ENCODE results near the gene SKP2. TPM values are rescaled to one million over a fixed set of nuclear protein-coding genes. Genes with fewer than 3 reads are reported as not detected.

Gene SKP2
- total RNA-seq, 2 donors from 2014 or later: 20.2 to 54.6 TPM

GRCh38 chr5:36209664-36210063 lies 57.8 kb downstream of the SKP2 start:
- no peak overlapping the region for H3K9ac ChIP-seq (ENCODE audit: low read depth in 2 of 2, low read length in 2 of 2)
- DNase-seq: no peak
- H3K36me3 ChIP-seq: no peaks in the 10 kb centered on the region
- H3K4me3 ChIP-seq: no peak overlapping the region
- no peak for TF ChIP-seq CTCF (IDR thresholded peaks at IDR 0.05)
- H3K27me3 ChIP-seq: no peaks in the 10 kb centered on the region
- intact Hi-C loops (cut with DNase I): no loop called here
- H3K9me3 ChIP-seq: no peaks in the 10 kb centered on the region
- H3K4me1 ChIP-seq: no peaks in the 10 kb centered on the region
- H3K27ac ChIP-seq: no peak overlapping the region

DNA sequence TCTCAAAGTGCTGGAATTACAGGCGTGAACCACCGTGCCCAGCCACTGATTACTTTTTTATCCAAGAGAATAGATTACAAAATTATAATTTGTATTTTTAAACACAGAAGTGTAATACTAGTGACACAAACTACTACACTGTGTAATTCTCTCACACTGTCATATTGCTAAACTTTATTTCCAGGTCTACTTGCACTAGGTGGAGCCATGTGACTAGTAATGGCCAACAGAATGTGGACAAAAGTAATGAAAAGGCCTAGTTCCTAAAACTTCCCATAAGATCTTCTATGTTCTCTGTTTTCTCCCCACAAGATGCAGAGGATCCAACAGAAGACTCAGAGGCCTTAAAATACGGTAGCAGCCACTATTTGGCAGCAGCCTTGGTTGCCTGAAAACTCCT lies 62.5 kb downstream of the SKP2 start:
- Histone ChIP-seq H3K27ac (no peak overlapping the region), H3K4me1 (no peaks in the 10 kb centered on the region), H3K4me3 (no peak overlapping the region), H3K9ac (ENCODE audit: low read depth in 2 of 2, low read length in 2 of 2) (no peak overlapping the region), H3K36me3 (no peaks in the 10 kb centered on the region), H3K9me3 (no peaks in the 10 kb centered on the region), H3K27me3 (no peaks in the 10 kb centered on the region)
- DNase-seq: no peak
- no peak for TF ChIP-seq CTCF (IDR thresholded peaks at IDR 0.05)
- intact Hi-C loops (cut with DNase I): no loop called here

- Histone ChIP-seq H3K36me3 (no peaks in the 10 kb centered on the region), H3K4me3 (no peak overlapping the region), H3K9me3 (no peaks in the 10 kb centered on the region), H3K27ac (no peak overlapping the region), H3K4me1 (no peaks in the 10 kb centered on the region), H3K27me3 (no peaks in the 10 kb centered on the region), H3K9ac (ENCODE audit: low read depth in 2 of 2, low read length in 2 of 2) (no peak overlapping the region)
- DNase-seq: no peak
- intact Hi-C loops (cut with DNase I): no loop called here
- TF ChIP-seq CTCF (IDR thresholded peaks at IDR 0.05): no peak
These were observed 64.0 kb downstream of the SKP2 start for GRCh38 chr5:36215910-36216309.

- no peaks in the 10 kb centered on the region for H3K36me3 ChIP-seq
- no peak for TF ChIP-seq CTCF (IDR thresholded peaks at IDR 0.05)
- no peak overlapping the region for H3K27ac ChIP-seq
These were observed 65.7 kb downstream of the SKP2 start for GRCh38 chr5:36217567-36217966.

DNA sequence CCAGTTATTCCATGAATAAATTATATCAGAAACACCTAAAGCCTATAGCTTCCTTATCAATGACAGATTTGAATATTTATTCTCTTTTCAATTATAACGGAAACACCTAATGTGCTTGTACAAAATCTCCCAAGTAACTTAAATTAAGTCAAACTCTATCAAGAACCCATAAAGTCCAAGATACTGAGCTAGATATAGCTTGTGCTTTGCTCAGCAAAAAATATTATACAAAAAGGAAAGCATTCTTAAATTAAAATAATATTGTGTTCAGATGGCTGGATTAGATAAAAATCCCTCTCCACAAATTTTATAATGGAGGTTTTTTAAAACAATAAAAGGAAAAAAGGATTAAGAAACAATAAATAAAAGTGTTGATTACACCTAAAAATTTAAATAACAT lies 66.1 kb downstream of the SKP2 start:
- DNase-seq: no peak
- no peaks in the 10 kb centered on the region for H3K9me3 ChIP-seq
- no peaks in the 10 kb centered on the region for H3K36me3 ChIP-seq
- no peak overlapping the region for H3K9ac ChIP-seq (ENCODE audit: low read depth in 2 of 2, low read length in 2 of 2)
- H3K4me1 ChIP-seq: no peaks in the 10 kb centered on the region
- TF ChIP-seq CTCF (IDR thresholded peaks at IDR 0.05): no peak
- no peak overlapping the region for H3K4me3 ChIP-seq
- no peak overlapping the region for H3K27ac ChIP-seq
- intact Hi-C loops (cut with DNase I): no loop called here
- no peaks in the 10 kb centered on the region for H3K27me3 ChIP-seq

More at GRCh38 chr5:36217567-36217966, 65.7 kb downstream of the SKP2 start:
- H3K27me3 ChIP-seq: no peaks in the 10 kb centered on the region
- no peak for DNase-seq
- intact Hi-C loops (cut with DNase I): no loop called here
- no peak overlapping the region for H3K9ac ChIP-seq (ENCODE audit: low read depth in 2 of 2, low read length in 2 of 2)
- H3K9me3 ChIP-seq: no peaks in the 10 kb centered on the region
- H3K4me3 ChIP-seq: no peak overlapping the region
- no peaks in the 10 kb centered on the region for H3K4me1 ChIP-seq

GRCh38 chr5:36222620-36223019 lies 70.7 kb downstream of the SKP2 start:
- H3K27me3 ChIP-seq: no peaks in the 10 kb centered on the region
- intact Hi-C loops (cut with DNase I): no loop called here
- no peak overlapping the region for H3K4me3 ChIP-seq
- TF ChIP-seq CTCF (IDR thresholded peaks at IDR 0.05): no peak
- H3K9me3 ChIP-seq: no peaks in the 10 kb centered on the region
- no peak overlapping the region for H3K27ac ChIP-seq
- no peak for DNase-seq
- H3K36me3 ChIP-seq: no peaks in the 10 kb centered on the region
- H3K4me1 ChIP-seq: no peaks in the 10 kb centered on the region
- H3K9ac ChIP-seq (ENCODE audit: low read depth in 2 of 2, low read length in 2 of 2): no peak overlapping the region
